ENCODE data around the gene MNS1. TPM values are rescaled to one million over a fixed set of nuclear protein-coding genes. Genes with fewer than 3 reads are reported as not detected.
A peak's percentile ranks its signal among the peaks of the same experiment; 100 is the strongest.
"Not testable (repeated sequence)": the region's sequence is repeated elsewhere in the genome, so short reads cannot be mapped to it uniquely, and the experiment has no call there.

Gene MNS1, protein sequence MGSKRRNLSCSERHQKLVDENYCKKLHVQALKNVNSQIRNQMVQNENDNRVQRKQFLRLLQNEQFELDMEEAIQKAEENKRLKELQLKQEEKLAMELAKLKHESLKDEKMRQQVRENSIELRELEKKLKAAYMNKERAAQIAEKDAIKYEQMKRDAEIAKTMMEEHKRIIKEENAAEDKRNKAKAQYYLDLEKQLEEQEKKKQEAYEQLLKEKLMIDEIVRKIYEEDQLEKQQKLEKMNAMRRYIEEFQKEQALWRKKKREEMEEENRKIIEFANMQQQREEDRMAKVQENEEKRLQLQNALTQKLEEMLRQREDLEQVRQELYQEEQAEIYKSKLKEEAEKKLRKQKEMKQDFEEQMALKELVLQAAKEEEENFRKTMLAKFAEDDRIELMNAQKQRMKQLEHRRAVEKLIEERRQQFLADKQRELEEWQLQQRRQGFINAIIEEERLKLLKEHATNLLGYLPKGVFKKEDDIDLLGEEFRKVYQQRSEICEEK
- 1.1 and 4.2 TPM in 2 replicates for total RNA-seq (2014; rRNA removed; shearing (Covaris generic); ENCODE audit: low replicate concordance)

DNA sequence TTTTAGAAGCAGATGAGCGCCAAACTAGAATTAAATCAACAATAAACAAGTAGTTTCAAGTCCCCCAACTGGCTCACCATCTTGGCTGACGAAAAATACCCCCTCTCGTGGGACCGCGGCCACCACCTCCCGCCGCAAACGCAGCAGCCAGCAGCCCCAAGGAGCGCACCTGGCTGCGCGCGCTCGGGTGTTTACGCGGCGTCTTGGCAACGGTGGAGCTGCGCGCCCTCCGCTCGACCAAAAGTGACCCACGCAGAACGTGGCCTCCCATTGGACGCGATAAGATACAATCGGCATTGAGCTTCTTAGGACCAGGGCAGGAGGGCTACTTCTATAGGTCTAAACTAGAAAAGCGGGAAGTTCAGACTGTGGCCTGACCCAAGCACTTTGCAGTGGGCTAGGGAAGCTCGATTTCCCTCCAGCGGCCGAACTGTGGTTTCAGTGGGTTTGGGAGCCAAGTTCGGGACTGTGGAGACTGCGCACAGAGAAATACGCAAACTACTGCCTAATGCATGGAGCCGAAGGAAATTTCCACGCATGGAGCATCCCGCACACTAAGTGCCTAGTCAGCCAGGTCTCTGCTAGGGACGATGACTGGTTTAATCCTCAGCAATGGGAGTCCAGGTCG is at the start of gene MNS1:
MNS1 (minus strand) TSS at position 245 of the 628 bp plus-strand sequence; CDS start at position 80, 165 bp downstream.
- in situ Hi-C loops (cut with HindIII; ENCODE audit: low pct_unique_long_range_greater_than_20kb, low sequenced_read_pairs): no loop called here
- DNase-seq (ENCODE audit: low read depth): peak; percentile 96

DNA sequence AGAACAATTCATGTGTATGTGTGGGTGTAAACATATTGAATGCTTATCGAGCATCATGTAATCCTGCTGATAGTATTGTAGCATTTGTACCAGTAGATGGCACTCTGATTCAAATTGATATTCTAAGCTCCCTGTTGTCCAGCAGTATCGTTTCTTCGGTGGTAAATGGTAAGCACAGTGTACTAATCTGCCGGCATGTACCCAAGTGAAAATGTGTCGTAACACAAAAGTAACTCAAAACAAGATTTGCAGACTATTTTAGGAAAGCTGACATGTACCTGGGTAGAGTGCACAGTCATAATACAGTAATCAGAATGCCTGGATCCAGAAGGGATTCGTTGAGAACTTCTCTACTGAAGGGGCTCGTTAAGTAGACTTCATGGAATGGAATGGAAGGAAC is 31.7 kb upstream of the MNS1 start:
- DNase-seq (ENCODE audit: low read depth): peak; percentile 23
- in situ Hi-C loops (cut with HindIII; ENCODE audit: low pct_unique_long_range_greater_than_20kb, low sequenced_read_pairs): loop anchor here (25.0 kb wide), 1 partner anchor 116 kb away; no protein-coding TSS in a partner anchor

DNA sequence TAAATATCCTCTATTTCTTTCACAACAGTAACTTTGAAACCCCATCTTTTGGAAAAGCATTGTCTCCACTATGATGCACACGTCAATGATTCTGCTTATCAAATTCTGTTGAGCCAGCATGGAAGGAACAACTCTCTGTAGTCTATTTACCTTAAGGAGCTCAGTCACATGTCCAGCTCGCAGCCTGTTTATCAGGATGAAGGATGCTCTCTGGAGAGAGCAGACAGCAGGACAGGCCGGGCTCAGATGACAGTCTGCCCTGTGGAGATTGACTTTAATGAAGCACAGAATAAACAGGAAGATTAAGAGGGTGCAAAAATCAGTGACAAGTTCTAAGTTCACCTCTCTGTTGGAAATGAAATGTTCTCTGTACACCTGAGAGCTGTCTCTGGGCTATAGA is 30.6 kb upstream of the MNS1 start:
- DNase-seq (ENCODE audit: low read depth): no peak
- in situ Hi-C loops (cut with HindIII; ENCODE audit: low pct_unique_long_range_greater_than_20kb, low sequenced_read_pairs): loop anchor here (25.0 kb wide), 1 partner anchor 117 kb away; no protein-coding TSS in a partner anchor

DNA sequence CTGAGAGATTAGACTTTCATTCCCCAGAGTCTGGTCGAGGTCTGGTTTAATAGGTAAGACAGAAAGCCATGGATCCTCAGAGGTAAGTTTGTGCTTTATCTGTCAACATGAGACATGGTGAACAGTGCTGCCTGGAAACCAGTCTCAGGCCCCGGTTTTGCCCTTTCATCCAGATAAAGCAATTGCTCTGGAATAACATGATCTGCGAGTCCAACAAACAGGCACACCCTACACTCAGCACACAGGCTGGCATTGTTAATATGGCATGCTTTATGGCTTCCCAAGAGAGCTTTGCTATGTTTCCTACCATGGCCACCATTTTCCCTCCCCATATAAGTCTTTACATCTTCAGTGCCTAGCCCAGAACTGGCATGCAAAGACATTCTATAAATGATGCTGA is 30.1 kb upstream of the MNS1 start:
- no peak for DNase-seq (ENCODE audit: low read depth)
- in situ Hi-C loops (cut with HindIII; ENCODE audit: low pct_unique_long_range_greater_than_20kb, low sequenced_read_pairs): loop anchor here (25.0 kb wide), 1 partner anchor 117 kb away; no protein-coding TSS in a partner anchor

DNA sequence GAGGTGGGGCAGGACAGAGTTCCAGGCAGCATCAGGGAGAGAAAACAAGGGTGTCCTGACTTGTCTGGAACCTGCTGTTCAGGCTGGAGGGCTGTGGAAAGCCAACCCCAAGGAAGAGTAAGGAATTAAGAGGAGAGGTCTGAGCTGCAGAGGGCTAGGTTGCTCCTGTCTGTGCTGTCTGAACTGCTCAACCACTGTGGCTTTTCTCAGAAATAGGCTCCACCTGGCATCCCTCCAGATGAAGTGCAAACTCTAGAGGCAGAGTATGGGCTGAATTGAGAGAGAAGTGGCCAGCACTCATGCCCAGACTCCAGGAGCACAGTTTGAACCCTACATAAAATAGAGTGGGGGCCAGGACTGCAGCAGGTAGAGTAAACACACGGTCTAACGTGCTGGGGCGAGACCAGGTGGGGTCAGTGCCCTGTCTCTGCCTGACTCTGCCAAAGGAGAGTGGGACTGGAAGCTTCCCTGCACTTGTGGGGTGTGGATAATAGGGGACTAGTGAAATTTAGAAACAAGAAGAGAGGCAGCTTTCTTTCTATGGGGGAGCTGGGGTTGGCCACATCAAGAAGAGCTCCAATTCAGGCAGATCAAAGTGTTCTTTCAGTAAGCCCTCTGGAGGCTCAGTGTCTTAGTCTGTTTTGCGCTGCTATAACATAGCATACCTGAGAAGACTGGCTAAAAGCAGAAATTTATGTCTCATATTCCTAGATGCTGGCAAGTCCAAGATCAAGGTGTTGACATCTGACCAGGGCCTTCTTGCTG is 28.0 kb upstream of the MNS1 start:
- in situ Hi-C loops (cut with HindIII; ENCODE audit: low pct_unique_long_range_greater_than_20kb, low sequenced_read_pairs): loop anchor here (25.0 kb wide), 1 partner anchor 119 kb away; no protein-coding TSS in a partner anchor
- no peak for DNase-seq (ENCODE audit: low read depth)

DNA sequence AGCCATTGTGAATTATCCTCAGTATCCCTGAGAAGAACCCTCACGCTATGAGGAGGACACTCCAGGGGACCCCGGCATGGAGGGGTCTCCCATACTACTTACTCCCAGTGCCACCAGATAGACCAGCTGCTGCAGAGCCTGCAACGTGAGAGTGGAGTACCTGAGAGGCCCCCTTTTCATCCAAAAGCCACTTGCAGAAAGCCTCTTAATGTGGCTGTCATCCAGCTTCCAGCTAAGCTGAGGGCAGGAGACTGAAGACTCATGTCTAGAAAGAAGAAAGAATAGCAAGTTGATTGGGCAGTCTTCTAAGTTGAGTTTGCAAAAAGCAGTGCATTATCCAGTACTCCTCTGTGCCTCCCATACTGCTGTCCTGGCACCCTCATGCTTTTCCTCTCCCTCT is 27.3 kb upstream of the MNS1 start:
- no peak for DNase-seq (ENCODE audit: low read depth)
- in situ Hi-C loops (cut with HindIII; ENCODE audit: low pct_unique_long_range_greater_than_20kb, low sequenced_read_pairs): loop anchor here (25.0 kb wide), 1 partner anchor 120 kb away; no protein-coding TSS in a partner anchor

DNA sequence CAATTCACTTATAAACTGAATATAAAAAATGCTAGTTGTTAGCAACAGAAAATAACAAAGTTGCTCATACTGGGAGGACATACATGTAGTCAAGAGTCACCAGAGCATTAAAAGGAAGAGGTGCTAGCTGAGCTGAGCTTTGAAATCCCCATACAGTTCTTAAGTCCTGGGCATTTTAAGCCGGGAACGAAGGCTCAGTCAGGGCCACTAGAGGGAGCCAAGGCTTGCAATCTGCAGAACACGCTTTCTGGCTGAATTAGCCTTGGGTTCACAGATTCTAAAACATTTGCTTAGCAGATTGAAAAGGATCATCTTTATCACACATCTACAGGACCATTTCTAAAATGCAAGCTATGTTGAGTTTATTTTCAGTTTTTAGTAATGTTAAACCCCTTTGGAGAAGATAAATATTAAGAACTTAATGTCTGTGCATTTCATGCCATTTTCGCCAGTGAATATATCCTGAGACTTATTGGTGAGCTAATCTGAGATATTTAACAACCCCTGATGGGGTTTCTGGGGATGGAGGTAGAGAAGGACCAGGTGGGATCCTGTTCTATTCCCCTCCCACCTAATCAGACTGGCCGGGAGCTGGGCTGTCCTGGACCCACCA is 26.3 kb upstream of the MNS1 start:
- in situ Hi-C loops (cut with HindIII; ENCODE audit: low pct_unique_long_range_greater_than_20kb, low sequenced_read_pairs): loop anchor here (25.0 kb wide), 1 partner anchor 121 kb away; no protein-coding TSS in a partner anchor
- DNase-seq (ENCODE audit: low read depth): peak; percentile 37

DNA sequence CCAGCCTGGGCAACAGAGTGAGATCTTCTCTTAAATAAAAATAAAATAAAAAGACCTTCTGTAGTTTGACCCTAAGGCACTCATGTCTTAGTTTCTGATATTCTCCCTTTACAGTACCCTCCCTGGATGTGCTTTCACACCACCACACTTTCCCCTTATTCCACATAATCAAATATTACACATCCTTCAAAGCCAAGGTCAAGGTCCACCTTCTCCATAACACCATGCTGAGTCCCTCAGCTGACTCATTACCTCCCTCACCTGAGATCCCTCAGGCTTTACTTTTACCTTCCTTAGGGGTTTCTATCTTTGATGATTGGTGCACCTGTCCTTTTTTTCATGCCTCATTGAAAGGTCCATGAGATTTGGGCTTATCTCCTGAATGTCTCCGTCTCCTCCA is 25.5 kb upstream of the MNS1 start:
- in situ Hi-C loops (cut with HindIII; ENCODE audit: low pct_unique_long_range_greater_than_20kb, low sequenced_read_pairs): loop anchor here (25.0 kb wide), 1 partner anchor 122 kb away; no protein-coding TSS in a partner anchor
- DNase-seq (ENCODE audit: low read depth): no peak

DNA sequence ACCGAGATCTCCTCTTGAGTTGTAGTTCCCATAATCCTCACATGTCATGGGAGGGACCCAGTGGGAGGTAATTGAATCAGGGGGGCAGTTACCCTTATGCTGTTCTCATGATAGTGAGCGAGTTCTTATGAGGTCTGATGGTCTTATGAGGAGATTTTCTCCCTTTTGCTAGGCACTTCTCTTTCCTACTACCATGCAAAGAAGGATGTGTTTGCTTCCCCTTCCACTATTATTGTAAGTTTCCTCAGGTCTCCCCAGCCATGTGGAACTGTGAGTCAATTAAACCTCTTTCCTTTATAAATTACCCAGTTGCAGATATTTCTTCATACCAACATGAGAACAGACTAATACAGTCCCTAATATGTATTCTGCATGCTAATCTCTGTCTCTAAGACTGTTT is 21.3 kb upstream of the MNS1 start:
- DNase-seq (ENCODE audit: low read depth): not testable (repeated sequence)
- in situ Hi-C loops (cut with HindIII; ENCODE audit: low pct_unique_long_range_greater_than_20kb, low sequenced_read_pairs): loop anchor here (25.0 kb wide), 1 partner anchor 126 kb away; no protein-coding TSS in a partner anchor

DNA sequence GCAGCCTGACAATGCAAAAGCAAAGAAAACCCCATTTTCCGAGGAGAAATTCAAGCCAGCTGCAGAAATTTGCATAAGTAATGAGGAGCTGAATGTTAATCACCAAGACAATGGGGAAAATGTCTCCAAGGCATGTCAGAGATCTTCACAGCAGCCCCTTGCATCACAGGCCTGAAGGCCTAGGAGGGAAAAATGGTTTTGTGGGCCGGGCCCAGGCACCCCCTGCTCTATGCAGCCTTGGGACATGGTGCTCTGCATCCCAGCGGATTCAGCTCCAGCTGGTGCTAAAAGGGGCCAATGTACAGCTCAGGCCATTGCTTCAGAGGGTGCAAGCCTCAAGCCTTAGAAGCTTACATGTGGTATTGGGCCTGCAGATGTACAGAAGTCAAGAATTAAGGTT is 20.5 kb upstream of the MNS1 start:
- DNase-seq (ENCODE audit: low read depth): not testable (repeated sequence)
- in situ Hi-C loops (cut with HindIII; ENCODE audit: low pct_unique_long_range_greater_than_20kb, low sequenced_read_pairs): loop anchor here (25.0 kb wide), 1 partner anchor 127 kb away; no protein-coding TSS in a partner anchor

DNA sequence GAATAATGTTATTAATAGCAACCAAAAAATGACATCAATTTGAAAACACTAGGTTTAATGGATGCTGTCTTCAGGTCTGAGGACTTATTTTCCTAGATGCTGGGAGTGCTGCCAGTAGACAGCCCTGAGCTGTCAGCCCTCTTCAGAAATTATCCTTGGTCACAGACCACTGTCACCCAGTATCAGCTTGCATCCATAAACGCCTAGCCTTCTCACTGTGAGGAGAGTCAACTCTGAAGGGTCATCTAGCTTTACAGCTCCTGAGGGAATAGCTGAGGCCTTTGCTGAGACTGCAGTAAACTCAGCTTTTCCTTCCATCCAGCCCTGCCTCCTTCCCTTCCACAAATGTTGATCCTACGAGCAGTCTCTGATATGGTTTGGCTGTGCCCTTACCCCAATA is 19.4 kb upstream of the MNS1 start:
- in situ Hi-C loops (cut with HindIII; ENCODE audit: low pct_unique_long_range_greater_than_20kb, low sequenced_read_pairs): loop anchor here (25.0 kb wide), 1 partner anchor 128 kb away; no protein-coding TSS in a partner anchor
- no peak for DNase-seq (ENCODE audit: low read depth)

DNA sequence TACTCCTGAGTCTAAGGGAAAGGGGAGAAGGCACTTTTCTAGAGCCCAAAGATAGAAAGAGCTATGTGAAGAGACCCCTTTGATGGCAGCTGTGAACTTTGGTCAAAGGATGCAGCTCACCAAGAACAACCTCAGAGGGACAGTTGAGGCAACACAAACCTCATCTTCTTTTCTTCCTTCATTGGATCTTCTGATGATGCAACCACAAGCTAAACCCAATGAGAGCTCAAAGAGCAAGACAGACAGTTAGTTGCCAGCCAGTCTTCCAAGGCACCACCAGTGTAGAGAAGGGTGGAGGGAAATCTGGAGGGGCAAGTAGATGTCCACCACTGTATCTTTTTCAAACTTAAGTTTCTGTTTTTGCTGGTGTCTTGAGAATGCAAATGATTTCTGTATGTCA is 10.4 kb upstream of the MNS1 start:
- no peak for DNase-seq (ENCODE audit: low read depth)
- in situ Hi-C loops (cut with HindIII; ENCODE audit: low pct_unique_long_range_greater_than_20kb, low sequenced_read_pairs): loop anchor here (25.0 kb wide), 1 partner anchor 137 kb away; no protein-coding TSS in a partner anchor

DNA sequence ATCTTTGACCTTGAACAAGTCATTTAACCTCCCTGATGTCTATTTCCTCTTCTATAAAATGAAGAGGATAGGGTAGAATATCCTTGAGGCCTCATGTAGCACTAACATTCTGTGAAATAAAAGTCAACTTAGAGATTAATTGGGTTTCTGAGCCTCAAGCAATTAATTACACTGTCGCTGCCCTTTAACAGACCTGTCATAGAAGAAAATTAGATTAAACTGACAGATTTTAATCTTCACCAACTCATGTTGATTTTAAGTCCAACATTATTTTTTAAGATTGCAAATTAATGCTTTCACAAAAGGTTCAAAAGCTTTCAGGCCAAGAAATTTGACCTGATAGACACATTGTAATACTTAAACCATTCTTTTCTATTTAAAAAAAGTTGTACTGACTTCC is 8.1 kb upstream of the MNS1 start:
- DNase-seq (ENCODE audit: low read depth): no peak
- in situ Hi-C loops (cut with HindIII; ENCODE audit: low pct_unique_long_range_greater_than_20kb, low sequenced_read_pairs): no loop called here

DNA sequence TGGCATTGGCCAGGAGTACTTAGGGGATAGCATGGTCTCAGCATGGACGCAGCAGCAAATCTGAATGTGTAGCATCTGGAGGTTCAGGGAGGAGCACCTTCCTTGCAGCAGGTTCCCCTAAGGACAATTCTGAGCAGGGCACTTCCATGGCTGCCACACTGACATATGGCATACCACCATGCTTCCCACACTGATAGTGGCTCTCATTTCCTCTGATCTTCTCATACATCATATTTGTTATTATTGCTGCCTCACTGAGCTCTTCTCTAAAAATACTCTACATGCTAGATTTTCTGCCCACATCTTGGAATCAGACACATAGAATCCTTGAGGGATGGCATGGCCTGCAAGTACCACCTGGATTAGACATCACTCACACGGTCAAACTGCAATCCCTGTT is 7.3 kb upstream of the MNS1 start:
- in situ Hi-C loops (cut with HindIII; ENCODE audit: low pct_unique_long_range_greater_than_20kb, low sequenced_read_pairs): no loop called here
- no peak for DNase-seq (ENCODE audit: low read depth)

DNA sequence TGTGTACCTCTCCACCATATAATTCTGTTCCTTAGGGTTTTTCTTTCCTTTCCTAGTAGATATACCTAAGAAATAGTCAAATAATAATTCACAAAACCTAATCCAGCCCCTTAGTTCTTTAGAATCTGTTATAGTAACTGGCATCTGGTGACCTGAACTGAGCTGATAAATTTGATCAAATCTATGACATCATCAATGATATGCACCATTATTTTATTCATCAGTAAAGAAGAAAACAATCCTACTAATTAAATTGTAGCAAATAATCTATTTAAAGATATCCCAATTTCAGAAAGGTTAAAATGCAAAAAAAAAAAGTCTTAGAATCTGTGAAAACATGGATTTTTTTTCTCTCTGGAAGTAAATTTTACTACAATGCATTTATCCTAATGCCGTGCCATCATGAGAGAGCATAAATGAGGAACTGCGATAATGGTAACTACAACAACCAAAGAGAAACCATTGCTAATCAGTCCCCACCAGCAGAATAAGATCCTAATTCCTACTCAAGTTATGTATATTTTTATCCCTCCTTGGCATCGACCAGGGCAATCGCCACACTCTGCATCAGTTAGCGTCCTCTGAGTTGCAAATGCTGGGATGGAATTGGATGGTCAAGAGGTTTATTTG is 6.6 kb upstream of the MNS1 start:
- in situ Hi-C loops (cut with HindIII; ENCODE audit: low pct_unique_long_range_greater_than_20kb, low sequenced_read_pairs): no loop called here

DNA sequence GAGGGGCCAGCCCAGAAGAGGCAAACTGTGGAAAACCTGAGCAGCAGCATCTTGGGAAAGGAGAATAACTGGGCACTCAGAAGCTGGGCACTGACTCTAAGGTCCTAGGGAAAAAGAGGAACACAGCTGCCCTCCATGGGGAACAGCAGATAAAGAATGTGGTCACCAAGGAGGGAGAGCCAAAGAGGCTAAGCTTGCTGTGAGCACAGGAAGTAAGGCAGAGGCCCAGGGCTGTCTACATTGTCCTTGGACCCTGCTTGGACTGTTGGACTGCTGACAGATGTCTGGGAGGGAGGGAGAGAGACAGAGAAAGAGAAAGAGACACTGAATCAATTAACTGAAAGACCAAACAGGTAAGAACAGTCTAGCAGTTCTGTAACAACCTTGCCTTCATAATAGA is 4.5 kb upstream of the MNS1 start:
- DNase-seq (ENCODE audit: low read depth): no peak
- in situ Hi-C loops (cut with HindIII; ENCODE audit: low pct_unique_long_range_greater_than_20kb, low sequenced_read_pairs): no loop called here

More for the DNA sequence above, 6.6 kb upstream of the MNS1 start:
- no peak for DNase-seq (ENCODE audit: low read depth)

DNA sequence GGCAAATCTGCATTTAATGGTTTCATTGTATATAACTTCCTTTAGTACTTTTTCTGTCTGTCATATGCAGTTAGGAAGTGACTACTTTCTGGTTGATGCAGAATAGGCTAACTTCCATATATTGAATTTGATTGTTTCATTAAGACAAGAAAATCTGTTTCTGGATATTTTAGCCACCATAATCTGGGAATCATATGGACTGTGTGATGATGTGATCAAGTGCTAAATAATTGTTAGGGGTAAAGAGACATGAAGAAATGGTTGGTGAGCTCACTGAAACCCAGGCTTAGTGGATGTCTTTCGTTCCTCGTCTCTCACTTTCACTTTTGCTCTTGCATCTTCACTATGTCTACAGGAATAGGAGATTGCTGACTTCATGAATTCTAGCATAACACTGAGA is 3.5 kb upstream of the MNS1 start:
- in situ Hi-C loops (cut with HindIII; ENCODE audit: low pct_unique_long_range_greater_than_20kb, low sequenced_read_pairs): no loop called here
- DNase-seq (ENCODE audit: low read depth): peak; percentile 16
